GM08714 (cell line): ENCODE data around the gene NENF.

ENCODE experiments used
- H3K4me3 ChIP-seq: fragments of 200-500 bp; sonication (Bioruptor generic); 2 replicates; pipeline ENCODE4 v1.5.1; 2014; ENCODE audit warnings: mild to moderate bottlenecking, low read length, inconsistent platforms
- ZNF274 ChIP-seq: IDR thresholded peaks from 2 replicates; pipeline ENCODE4 v1.6.1; 2012; ENCODE audit warnings: mild to moderate bottlenecking, low read depth, low read length

NENF gene

DNA sequence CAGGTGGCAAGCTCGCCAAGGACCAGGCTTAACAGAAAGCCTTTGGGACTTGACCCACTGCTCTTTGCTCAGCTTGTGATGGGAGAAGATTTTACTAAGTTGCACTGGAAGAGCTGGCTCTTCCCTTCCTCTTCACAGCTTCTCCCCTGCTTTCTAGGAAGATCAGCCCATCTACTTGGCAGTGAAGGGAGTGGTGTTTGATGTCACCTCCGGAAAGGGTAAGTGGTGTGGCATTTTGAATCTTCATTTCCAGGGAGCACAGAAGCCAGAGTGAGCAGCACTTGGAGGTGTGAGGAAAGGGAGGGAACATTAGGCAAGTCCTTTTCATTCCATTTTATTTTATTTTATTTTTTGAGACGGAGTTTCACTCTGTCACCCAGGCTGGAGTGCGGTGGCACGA is 9.7 kb downstream of the NENF start:
- no peak overlapping the region for H3K4me3 ChIP-seq
- no peak for TF ChIP-seq ZNF274

DNA sequence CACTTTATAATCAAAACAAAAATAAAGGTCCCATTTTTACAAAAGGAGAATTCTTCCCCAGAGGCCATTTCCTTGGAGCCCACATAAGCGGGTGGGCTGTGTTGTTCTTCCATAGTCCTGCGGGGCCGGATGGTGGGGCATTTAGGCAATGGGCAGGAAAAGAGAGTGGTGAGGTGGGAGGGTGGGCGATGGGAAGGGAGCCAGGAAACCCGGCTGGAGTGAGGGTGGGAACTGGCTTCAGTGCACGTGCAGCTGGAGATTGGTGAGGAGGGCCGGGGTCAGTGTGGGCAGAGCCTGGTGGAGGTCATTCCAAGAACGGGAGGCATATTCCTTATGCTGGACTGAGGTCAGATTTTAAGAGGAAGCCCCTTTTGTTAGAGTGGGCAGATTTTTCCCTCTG is 13.6 kb downstream of the NENF start:
- TF ChIP-seq ZNF274, result no peak
- H3K4me3 ChIP-seq, result no peak overlapping the region

DNA sequence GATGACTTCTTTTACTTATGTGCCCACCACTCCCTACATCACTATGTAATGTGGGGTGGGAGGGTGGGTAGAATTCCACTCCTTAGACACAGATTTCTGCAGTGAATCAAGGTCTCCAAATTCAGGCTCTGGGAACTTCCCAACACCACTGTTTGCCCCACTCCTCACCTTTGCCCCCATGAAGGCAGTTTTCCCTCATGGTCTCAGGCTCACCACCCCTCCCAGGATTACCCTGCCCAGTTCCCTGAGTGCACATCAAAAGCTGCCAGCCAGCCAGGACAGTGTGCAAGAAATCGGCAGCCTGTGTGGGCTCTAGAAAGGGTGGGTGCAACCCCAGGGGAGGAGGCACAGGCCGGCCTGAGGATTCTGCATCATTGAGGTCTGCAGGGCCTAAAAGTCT is 14.8 kb downstream of the NENF start:
- H3K4me3 ChIP-seq, result no peak overlapping the region
- no peak for TF ChIP-seq ZNF274

DNA sequence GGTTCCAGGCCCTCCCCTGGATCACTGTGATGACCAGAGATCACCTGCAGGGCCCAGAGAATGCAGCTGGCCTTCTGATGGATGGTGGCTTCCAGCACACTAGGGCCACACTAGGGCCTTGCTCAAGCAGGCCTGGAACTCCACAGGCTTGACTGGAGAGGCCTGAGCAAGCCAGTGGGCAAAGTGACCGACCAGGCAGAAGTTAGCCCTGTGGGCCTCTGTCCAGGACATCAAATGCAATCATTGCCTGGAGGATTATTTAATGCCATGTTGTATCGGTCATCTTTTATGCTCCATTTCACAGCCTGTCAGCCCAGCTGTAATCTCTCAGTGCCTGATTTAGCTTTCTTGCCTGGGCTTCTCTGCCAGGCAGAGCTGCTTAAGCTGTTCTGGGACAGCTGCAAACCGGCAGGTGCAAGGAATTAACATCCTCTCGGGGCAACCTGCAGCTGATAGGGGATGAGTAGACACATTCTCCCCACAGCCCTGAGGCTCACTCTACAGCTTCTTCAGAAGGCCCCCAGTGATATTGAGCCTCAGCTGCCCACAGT is 17.7 kb downstream of the NENF start:
- H3K4me3 ChIP-seq, result no peak overlapping the region
- no peak for TF ChIP-seq ZNF274

DNA sequence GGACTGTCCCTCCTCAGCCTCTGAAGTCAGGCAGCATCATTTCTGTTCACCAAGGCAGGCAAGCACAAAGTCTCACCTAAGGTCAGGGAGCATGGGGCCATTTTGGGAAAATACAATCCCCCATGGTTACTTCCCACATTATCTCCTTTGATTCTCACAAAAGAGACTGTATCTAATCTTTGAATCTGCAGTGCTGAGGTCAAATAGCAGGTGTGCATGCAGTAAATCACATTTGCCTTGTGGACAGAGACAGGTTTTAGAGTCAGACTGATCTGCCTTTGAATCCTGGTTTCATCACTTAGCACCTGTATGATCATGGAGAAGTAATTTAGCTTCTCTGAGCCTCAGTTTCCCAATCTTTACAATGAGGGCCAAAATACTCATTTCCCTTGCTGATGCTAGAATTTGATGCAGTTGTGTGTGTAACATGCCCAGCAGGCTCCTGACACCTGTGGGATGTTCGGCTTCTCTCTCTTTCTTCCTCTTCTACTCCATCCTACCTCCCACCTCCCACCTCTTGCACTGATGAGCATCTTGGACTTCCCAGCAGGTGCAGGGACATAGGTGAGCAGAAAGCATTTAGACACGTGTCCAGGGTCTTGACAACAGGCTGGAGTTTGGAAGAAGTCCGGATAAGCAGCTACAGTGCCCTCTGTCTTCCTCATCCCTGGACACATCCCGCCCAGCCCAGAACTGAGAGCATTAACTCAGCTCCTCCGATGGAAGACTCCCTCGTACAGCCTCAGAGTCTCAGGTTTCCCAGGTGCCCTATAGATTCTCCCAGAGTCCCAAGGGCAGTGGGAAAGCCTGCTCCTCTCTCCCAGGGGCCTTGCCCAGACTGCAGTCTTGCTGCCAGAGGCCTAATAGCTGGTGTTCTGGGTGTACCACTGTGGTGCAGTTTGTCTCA is 18.9 kb downstream of the NENF start:
- no peak overlapping the region for H3K4me3 ChIP-seq
- no peak for TF ChIP-seq ZNF274

DNA sequence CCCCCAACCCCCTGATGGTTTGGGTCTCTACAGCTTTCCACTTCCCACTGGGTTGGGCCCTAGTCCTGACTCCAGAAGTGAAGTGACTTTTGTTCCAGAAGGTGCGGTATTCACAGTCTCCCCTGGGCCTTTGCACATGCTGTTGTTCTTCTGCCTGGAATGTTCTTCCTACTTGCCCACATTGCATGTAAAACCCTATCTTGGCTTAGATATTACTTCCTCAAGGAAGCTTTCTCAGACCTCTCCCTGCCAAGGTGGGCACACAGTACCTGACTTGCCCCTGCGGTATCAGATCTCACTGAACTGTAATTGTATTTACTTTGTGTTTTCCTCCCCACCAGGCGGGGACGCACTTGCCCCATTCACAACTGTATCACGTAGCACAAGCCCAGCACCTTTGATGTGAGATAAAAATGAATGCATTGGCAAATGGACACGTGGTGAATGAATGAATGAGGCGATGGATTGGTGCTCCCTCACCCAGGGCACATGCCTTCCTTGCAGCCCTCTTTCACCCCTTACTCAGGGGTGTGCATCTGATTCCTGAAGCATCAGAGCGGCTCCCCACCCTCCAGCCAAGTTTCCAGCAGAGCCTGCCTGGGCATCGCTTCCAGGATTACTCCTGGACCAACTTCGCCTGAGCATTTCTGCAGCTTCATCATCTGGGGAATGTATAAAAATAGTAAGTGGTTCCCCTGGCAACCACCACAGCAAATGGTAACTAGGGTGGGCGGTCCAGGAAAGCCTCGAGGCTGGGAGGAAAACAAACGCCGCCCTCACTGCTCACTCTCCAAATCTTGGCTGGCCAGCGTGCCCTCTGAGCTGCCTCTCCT is 19.8 kb downstream of the NENF start:
- no peak overlapping the region for H3K4me3 ChIP-seq
- TF ChIP-seq ZNF274, result no peak

DNA sequence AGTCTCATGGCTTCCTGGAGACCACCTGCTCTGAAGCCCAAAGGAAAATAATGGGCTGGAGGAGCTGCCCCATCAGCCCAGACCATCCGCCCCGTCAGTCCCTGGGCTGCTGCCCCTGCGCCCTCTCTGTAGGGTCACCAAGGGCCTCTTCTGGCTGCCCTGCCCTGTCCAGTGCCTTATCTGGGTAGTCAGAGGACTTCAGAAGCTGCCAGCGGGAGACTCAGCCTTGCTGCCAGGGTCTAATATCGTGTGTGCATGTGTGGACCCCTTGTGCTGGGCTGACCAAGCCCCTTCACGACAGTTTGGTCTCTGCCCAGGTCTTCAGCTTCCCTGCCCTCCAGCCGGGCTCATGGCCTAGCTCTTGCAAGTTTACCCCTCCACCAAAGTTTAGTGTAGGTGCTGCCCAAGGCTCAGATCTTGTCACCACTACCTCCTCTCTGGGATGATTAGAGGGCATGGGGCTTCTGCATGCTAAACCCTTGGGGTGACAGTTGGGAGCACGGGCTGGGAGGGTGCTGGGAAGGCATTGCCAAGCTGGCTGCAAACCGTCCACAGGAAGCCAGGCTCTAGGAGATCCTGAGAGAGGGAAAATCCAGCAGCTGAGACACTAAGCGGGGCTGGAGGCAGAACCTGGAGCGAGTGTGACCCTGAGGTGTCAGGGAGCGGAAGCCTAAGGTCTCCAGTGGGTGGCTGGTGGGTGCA is 20.6 kb downstream of the NENF start:
- no peak for TF ChIP-seq ZNF274
- no peak overlapping the region for H3K4me3 ChIP-seq

DNA sequence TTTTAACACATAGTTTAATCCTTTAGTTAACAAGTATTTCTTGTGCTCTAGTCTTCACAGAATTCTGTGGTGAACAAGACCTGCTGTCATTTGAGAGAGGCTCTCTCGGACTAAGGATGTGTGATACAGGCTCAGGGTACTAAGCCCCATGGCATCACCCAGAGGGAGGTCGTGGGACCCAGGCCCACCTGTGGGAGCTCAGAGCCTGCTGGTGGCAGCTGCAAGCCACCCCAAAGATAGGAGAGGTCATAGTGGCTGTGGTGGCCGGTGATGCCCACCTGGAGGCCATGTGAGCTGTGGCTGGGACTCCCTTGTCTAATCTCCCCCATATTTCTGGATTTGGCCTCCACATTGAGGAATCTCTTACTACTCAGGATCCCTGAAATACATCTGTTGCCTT is 22.0 kb downstream of the NENF start:
- H3K4me3 ChIP-seq, result no peak overlapping the region
- no peak for TF ChIP-seq ZNF274

DNA sequence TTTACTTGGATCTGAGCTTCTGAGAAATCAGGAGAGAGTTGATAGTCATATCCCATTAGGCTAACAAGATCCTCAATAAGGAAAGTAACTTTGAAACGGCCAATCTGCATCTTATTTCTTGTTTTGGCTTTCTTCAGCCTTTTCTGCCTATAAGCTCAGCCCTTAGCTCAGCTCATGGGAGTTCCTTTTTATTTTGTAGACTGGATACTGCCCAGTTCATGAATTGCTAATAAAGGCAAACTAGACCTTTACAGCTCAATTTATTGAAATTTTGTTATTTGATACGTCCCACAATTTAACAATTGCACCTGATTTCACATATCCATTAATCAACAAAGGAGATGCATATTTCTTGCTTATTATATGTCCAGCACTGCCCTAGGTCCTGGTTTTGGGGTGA is 22.7 kb downstream of the NENF start:
- TF ChIP-seq ZNF274, result no peak
- no peak overlapping the region for H3K4me3 ChIP-seq

DNA sequence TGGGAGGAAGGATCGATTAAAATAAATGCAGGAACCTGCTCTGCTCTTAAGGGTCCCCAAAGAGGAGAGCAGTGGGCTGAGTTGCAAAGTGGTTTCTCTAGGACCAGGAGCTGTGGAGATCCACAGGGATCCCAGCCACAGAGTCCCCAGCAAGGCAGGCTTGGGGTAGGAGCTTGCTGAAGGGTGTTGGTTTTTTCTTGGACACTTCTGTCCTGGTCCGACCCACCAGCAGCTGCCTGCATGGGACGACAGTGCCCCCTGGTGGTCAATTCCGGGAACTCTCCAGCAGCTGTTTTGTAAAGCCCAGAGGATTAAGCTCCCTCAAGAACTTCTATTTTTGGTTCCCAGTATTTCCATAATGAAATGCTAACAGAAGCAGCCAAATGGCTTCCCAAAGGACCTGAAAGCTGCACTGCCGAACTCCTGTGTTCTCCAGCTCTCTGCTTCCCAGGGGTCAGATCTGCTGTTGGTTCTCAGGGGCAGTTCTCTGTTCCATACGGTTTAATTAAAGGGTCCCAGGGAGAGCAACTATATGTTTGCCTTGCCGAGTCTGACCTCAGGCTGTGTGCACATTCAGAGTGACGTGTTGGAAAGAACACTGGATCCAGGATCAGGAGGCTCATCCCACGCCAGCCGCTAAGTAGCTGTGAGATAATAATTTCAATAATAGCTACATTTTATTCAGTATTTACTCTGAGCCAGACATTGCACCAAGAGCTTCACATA is 23.2 kb downstream of the NENF start:
- H3K4me3 ChIP-seq, result no peak overlapping the region
- TF ChIP-seq ZNF274, result no peak

DNA sequence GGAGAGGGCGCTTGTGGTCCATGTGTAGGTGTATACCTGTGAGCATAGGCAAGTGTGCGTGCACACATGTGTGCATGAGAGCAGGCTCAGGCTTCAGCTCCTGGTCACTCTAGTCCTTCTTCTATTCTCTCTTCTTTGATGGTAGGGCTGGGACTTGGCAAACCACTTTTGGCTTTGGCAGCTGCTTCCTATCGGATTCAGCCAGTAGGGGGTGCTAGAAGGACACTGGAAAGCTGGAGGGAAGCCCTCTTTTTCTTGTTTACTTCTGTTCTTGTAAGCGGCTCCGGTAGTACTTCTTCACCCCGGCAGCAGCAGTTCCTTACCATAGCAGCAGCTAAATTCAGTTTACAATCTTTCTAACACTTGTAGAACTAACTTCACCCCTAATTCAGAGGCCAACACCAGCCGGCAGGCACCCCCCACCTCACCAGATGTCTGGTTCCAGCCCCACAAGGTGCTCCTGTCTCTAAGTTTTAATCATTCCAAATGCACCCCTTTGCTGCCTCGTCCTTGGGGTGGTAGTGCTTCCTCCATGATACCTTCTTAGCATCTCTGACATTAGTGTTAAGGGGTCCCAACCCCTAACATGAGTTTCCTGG is 25.1 kb downstream of the NENF start:
- no peak overlapping the region for H3K4me3 ChIP-seq
- no peak for TF ChIP-seq ZNF274

DNA sequence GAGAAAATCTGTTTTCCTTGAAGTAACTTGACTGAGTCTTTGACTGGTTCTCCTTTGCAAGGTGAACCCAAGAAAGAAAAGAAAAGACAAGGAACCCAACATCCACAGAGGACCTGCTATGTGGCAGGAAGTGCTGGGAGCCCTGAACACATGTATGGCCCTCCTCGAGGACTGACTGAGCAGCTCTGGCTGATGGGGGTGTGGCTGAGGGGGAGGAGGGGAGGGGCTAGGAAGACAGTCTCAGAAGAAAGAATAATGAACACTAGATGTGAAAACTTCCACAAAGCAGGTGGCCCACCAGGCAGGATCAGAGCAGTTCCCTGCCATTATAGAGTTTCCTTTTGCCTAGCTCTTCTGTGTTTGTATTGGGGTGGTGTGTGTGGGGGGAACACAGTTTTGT is 26.1 kb downstream of the NENF start:
- no peak overlapping the region for H3K4me3 ChIP-seq
- TF ChIP-seq ZNF274, result no peak

DNA sequence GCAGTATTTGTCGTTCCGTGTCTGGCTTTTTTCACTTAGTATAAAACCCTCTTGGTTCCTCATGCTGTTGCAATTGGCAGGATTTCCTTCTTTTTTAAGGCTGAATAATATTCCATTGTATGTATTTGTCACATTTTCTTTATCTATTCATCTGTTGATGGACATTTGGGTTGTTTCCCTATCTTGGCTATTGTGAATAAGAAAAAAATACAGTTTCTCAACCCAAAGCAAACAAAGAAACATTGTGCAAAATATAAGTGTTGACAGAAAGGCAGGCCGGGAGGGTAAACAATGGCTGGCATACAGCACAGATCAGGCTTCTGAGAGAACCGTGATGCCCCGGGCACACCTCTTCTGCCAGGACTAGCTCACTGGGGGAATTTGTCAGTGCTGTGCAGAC is 26.9 kb downstream of the NENF start:
- H3K4me3 ChIP-seq, result no peak overlapping the region
- no peak for TF ChIP-seq ZNF274

DNA sequence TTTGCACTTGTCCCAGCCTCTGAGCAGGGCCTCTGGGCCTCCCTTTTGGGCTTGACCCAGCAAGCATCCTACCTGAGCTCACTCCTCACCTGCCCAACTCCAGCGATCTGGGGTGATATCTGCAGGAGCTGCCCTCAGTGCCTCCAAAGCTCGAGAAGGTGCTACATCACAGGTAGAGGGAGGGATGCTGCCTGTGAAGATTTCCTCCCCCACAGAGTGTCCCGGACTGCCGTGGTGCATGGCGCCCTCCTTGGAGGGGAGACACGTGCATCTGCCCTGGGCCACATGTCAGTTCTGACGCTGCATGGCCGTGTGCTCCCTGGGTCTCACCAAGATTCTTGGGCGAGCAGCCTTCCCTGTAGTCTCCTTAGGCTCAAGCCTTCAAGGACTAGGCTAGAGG is 27.7 kb downstream of the NENF start:
- no peak overlapping the region for H3K4me3 ChIP-seq
- TF ChIP-seq ZNF274, result no peak
